Mucosa of stomach (tissue), 1 donor: ENCODE measurements around the gene SLC23A2.
"Not testable (repeated sequence)": the region's sequence is repeated elsewhere in the genome, so short reads cannot be mapped to it uniquely, and the experiment has no call there.

Experiments
- H3K27me3 ChIP-seq: one replicate; pipeline ENCODE4 v1.7.0; 2013; ENCODE audit warnings: mild to moderate bottlenecking, low read length; ENCODE audit not compliant: control insufficient read depth, insufficient read depth
- H3K36me3 ChIP-seq: one replicate; pipeline ENCODE4 v1.7.0; 2013; ENCODE audit warnings: low read length; ENCODE audit not compliant: control insufficient read depth, insufficient read depth
- H3K4me1 ChIP-seq: one replicate; pipeline ENCODE4 v1.7.0; 2013; ENCODE audit warnings: mild to moderate bottlenecking, low read length; ENCODE audit not compliant: control insufficient read depth, insufficient read depth
- H3K4me3 ChIP-seq: one replicate; pipeline ENCODE4 v1.7.0; 2013; ENCODE audit warnings: low read length
- H3K9ac ChIP-seq: one replicate; pipeline ENCODE4 v1.7.0; 2013; ENCODE audit warnings: mild to moderate bottlenecking, low read length, moderate library complexity
- H3K9me3 ChIP-seq: one replicate; pipeline ENCODE4 v1.7.0; 2013; ENCODE audit warnings: mild to moderate bottlenecking, low read length, moderate library complexity; ENCODE audit not compliant: control insufficient read depth
- donor health status: Pancreatic carcinoma.

Gene SLC23A2

GRCh38 chr20:5001174-5002076, at the start of gene SLC23A2:
TSS of gene SLC23A2 (minus strand) at chr20:5001510. CDS start at chr20:4932562, 68,948 bp downstream.
- Histone ChIP-seq H3K4me3 (peak within 1 kb of the TSS; percentile 35), H3K27me3 (no peaks in the 10 kb centered on the region), H3K9me3 (no peaks in the 10 kb centered on the region), H3K4me1 (peaks cover 14% of the 10 kb centered on the region), H3K36me3 (no peaks in the 10 kb centered on the region), H3K9ac (peak within 1 kb of the TSS; percentile 82)

GRCh38 chr20:5046656-5047339, 45.5 kb upstream of the SLC23A2 start:
- H3K9me3 ChIP-seq = no peaks in the 10 kb centered on the region
- no peak overlapping the region for H3K4me3 ChIP-seq
- no peak overlapping the region for H3K9ac ChIP-seq
- no peaks in the 10 kb centered on the region for H3K27me3 ChIP-seq
- no peaks in the 10 kb centered on the region for H3K36me3 ChIP-seq
- no peaks in the 10 kb centered on the region for H3K4me1 ChIP-seq

GRCh38 chr20:5045906-5046305, 44.6 kb upstream of the SLC23A2 start:
- no peaks in the 10 kb centered on the region for H3K4me1 ChIP-seq
- H3K36me3 ChIP-seq = no peaks in the 10 kb centered on the region
- H3K9ac ChIP-seq = no peak overlapping the region
- H3K9me3 ChIP-seq = no peaks in the 10 kb centered on the region
- H3K27me3 ChIP-seq = no peaks in the 10 kb centered on the region
- no peak overlapping the region for H3K4me3 ChIP-seq

GRCh38 chr20:5044075-5044620, 42.8 kb upstream of the SLC23A2 start:
- Histone ChIP-seq H3K9me3 (no peaks in the 10 kb centered on the region), H3K36me3 (no peaks in the 10 kb centered on the region), H3K4me3 (no peak overlapping the region)

GRCh38 chr20:5041433-5041832, 40.1 kb upstream of the SLC23A2 start:
- H3K27me3 ChIP-seq = no peaks in the 10 kb centered on the region
- H3K9ac ChIP-seq = no peak overlapping the region
- H3K9me3 ChIP-seq = no peaks in the 10 kb centered on the region
- H3K36me3 ChIP-seq = no peaks in the 10 kb centered on the region
- no peak overlapping the region for H3K4me3 ChIP-seq
- no peaks in the 10 kb centered on the region for H3K4me1 ChIP-seq

More at GRCh38 chr20:5044075-5044620, 42.8 kb upstream of the SLC23A2 start:
- H3K27me3 ChIP-seq = no peaks in the 10 kb centered on the region
- H3K9ac ChIP-seq = no peak overlapping the region
- no peaks in the 10 kb centered on the region for H3K4me1 ChIP-seq

- Histone ChIP-seq H3K9ac (no peak overlapping the region), H3K27me3 (no peaks in the 10 kb centered on the region), H3K4me3 (no peak overlapping the region), H3K4me1 (no peaks in the 10 kb centered on the region), H3K9me3 (no peaks in the 10 kb centered on the region), H3K36me3 (no peaks in the 10 kb centered on the region)
Observed at GRCh38 chr20:5040345-5040744, 39.0 kb upstream of the SLC23A2 start.

GRCh38 chr20:5039889-5040288, 38.6 kb upstream of the SLC23A2 start:
- Histone ChIP-seq H3K9me3 (no peaks in the 10 kb centered on the region), H3K4me3 (no peak overlapping the region), H3K27me3 (no peaks in the 10 kb centered on the region), H3K4me1 (no peaks in the 10 kb centered on the region), H3K36me3 (no peaks in the 10 kb centered on the region), H3K9ac (no peak overlapping the region)

GRCh38 chr20:5039255-5039657, 37.9 kb upstream of the SLC23A2 start:
- Histone ChIP-seq H3K27me3 (no peaks in the 10 kb centered on the region), H3K4me1 (no peaks in the 10 kb centered on the region), H3K4me3 (no peak overlapping the region), H3K9ac (no peak overlapping the region), H3K36me3 (no peaks in the 10 kb centered on the region), H3K9me3 (no peaks in the 10 kb centered on the region)

GRCh38 chr20:5036828-5037227, 35.5 kb upstream of the SLC23A2 start:
- Histone ChIP-seq H3K4me1 (no peaks in the 10 kb centered on the region), H3K9me3 (no peaks in the 10 kb centered on the region), H3K36me3 (no peaks in the 10 kb centered on the region), H3K9ac (no peak overlapping the region), H3K27me3 (no peaks in the 10 kb centered on the region), H3K4me3 (no peak overlapping the region)

- H3K4me1 ChIP-seq, H3K27me3 ChIP-seq: not testable (repeated sequence)
Observed at GRCh38 chr20:5035518-5035917, 34.2 kb upstream of the SLC23A2 start.

GRCh38 chr20:5033566-5033965, 32.3 kb upstream of the SLC23A2 start:
- Histone ChIP-seq H3K9me3 (no peaks in the 10 kb centered on the region), H3K36me3 (no peaks in the 10 kb centered on the region), H3K4me1 (no peaks in the 10 kb centered on the region), H3K27me3 (no peaks in the 10 kb centered on the region), H3K4me3 (no peak overlapping the region), H3K9ac (no peak overlapping the region)

More at GRCh38 chr20:5035518-5035917, 34.2 kb upstream of the SLC23A2 start:
- H3K36me3 ChIP-seq, H3K9me3 ChIP-seq, H3K4me3 ChIP-seq, H3K9ac ChIP-seq: not testable (repeated sequence)

- not testable (repeated sequence) for H3K4me1 ChIP-seq, H3K36me3 ChIP-seq
Observed at GRCh38 chr20:5031701-5032100, 30.4 kb upstream of the SLC23A2 start.

More at GRCh38 chr20:5031701-5032100, 30.4 kb upstream of the SLC23A2 start:
- not testable (repeated sequence) for H3K4me3 ChIP-seq, H3K9me3 ChIP-seq, H3K27me3 ChIP-seq, H3K9ac ChIP-seq
